K562 (cell line): ENCODE results near the gene STYXL1. TPM values are rescaled to one million over a fixed set of nuclear protein-coding genes. Genes with fewer than 3 reads are reported as not detected.

Source experiments
- ATAC-seq: fragments of 200-7000 bp; cut with Tn5 transposase; 3 replicates; pipeline ENCODE4 v1.9.1; 2020; ENCODE audit warnings: moderate library complexity
- BruUV-seq: library from RNA; stranded (reverse); fragments of 400-500 nt; replicated peaks from 2 replicates; lab custom pipeline; 2021; lab: Mats Ljungman, UMichigan
- CTCF ChIA-PET: fragments of 300-600 bp; formaldehyde crosslinking; extraction: SDS; loops from one replicate; lab custom pipeline; 2021; ENCODE audit warnings: low intra/inter-chr PET ratio; lab: Yijun Ruan, JAX
- POLR2A ChIA-PET: fragments of 300-600, 350-650 bp; sonication (Branson Sonifier 250); formaldehyde crosslinking; extraction: SDS; loops from one replicate; lab custom pipeline; 2021; ENCODE audit warnings: antibody characterized with exemption, inconsistent platforms; lab: Yijun Ruan, JAX
- DNase-seq, 4 experiments: peaks; one replicate each; pipeline versions ENCODE4 v3.0.0 to v3.0.0-alpha.2; 2011 to 2018; ENCODE audit warnings: low spot score in 3 of 4, mixed read lengths in 3 of 4; ENCODE audit errors: extremely low read depth in 1 of 4
- FAIRE-seq: peaks from 2 replicates; lab custom pipeline; 2011; peaks lifted over from hg19 to GRCh38; lab: Jason Lieb, UNC
- H2AFZ ChIP-seq: 2 replicates; pipeline ENCODE4 v1.6.0; 2011; ENCODE audit warnings: low read depth, low read length, control low read depth, inconsistent platforms
- H3K27ac ChIP-seq: fragments of 200-600 bp; 3 replicates; pipeline ENCODE4 v1.8.0; 2011; ENCODE audit warnings: low read depth, mild to moderate bottlenecking, control low read depth, inconsistent platforms, low read length, moderate library complexity, mixed read lengths; ENCODE audit errors: extremely low read depth
- H3K27me3 ChIP-seq, 2 experiments: fragments of 300-600 bp in 1 of 2; 2 replicates in 1 of 2; 3 replicates in 1 of 2; pipeline versions ENCODE4 v1.6.0 to v1.8.0; 2011; ENCODE audit warnings: inconsistent platforms in 2 of 2, low read length in 2 of 2, mild to moderate bottlenecking in 1 of 2, mixed read lengths in 1 of 2, moderate library complexity in 1 of 2; ENCODE audit not compliant: control insufficient read depth in 2 of 2, insufficient read depth in 2 of 2
- H3K36me3 ChIP-seq: fragments of 300-600 bp; 3 replicates; pipeline ENCODE4 v1.8.0; 2011; ENCODE audit warnings: mild to moderate bottlenecking, low read length, inconsistent platforms; ENCODE audit not compliant: control insufficient read depth, insufficient read depth
- H3K4me1 ChIP-seq, 2 experiments: fragments of 200-600 bp in 1 of 2; replicated peaks in 1 of 2; 2 replicates in 1 of 2; 3 replicates in 1 of 2; pipeline versions ENCODE4 v1.5.1 to v1.8.0; 2011; ENCODE audit warnings: inconsistent platforms in 2 of 2, low read length in 2 of 2, mild to moderate bottlenecking in 1 of 2, mixed read lengths in 1 of 2, moderate library complexity in 1 of 2; ENCODE audit not compliant: control insufficient read depth in 2 of 2, insufficient read depth in 2 of 2
- H3K4me2 ChIP-seq: 2 replicates; pipeline ENCODE4 v1.6.1; 2011; ENCODE audit warnings: low read length, control low read depth, inconsistent platforms, mixed read lengths; ENCODE audit not compliant: insufficient read depth
- H3K4me3 ChIP-seq: fragments of 200-600 bp; sonication (generic), shearing (Covaris generic); 2 replicates; pipeline ENCODE4 v1.5.1; 2016; ENCODE audit warnings: control low read depth, inconsistent platforms
- H3K79me2 ChIP-seq: fragments of 200-600 bp; 3 replicates; pipeline ENCODE4 v1.8.0; 2011; ENCODE audit warnings: low read length, inconsistent platforms; ENCODE audit not compliant: control insufficient read depth, insufficient read depth
- H3K9ac ChIP-seq, 2 experiments: 2 replicates each; pipeline versions ENCODE4 v1.6.0 to v1.6.1; 2011; ENCODE audit warnings: low read depth in 2 of 2, low read length in 2 of 2, control low read depth in 1 of 2, inconsistent platforms in 1 of 2, mild to moderate bottlenecking in 1 of 2, mixed read lengths in 1 of 2; ENCODE audit not compliant: insufficient read depth in 1 of 2
- H3K9me1 ChIP-seq: one replicate; pipeline ENCODE4 v1.6.0; 2011; ENCODE audit warnings: inconsistent platforms, mild to moderate bottlenecking, low read length, moderate library complexity; ENCODE audit not compliant: control insufficient read depth, insufficient read depth
- H3K9me3 ChIP-seq: replicated peaks from 2 replicates; pipeline ENCODE4 v1.5.1; 2011; ENCODE audit warnings: low read depth, low read length, inconsistent platforms; ENCODE audit not compliant: control insufficient read depth, insufficient read depth
- H4K20me1 ChIP-seq: replicated peaks from 2 replicates; pipeline ENCODE4 v1.6.1; 2011; ENCODE audit warnings: low read length, inconsistent platforms, mixed read lengths; ENCODE audit not compliant: control insufficient read depth, insufficient read depth
- KAT7 ChIP-seq: sonication (generic); formaldehyde crosslinking; IDR thresholded peaks from 2 replicates; pipeline ENCODE4 v1.8.0; 2022; ENCODE audit warnings: missing genetic modification reagents, mild to moderate bottlenecking, borderline replicate concordance
- POLR2G ChIP-seq: fragments of 200-400 bp; formaldehyde crosslinking; IDR thresholded peaks from 2 replicates; pipeline ENCODE4 v1.6.1; 2017; ENCODE audit warnings: low read depth, mild to moderate bottlenecking, antibody characterized with exemption, low read length, moderate library complexity
- WGBS: fragments of 100-300 bp; shearing (Covaris generic); methylation state at CpG from one replicate; pipeline ENCODE4 v1.1.6; 2016; ENCODE audit warnings: low coverage, mixed read lengths; ENCODE audit not compliant: insufficient coverage; ENCODE audit errors: missing lambda C conversion rate; 5-methylcytosine and 5-hydroxymethylcytosine counted together
- in situ Hi-C: fragments of 300-500 bp; cut with MboI; formaldehyde crosslinking; loops from 4 replicates; pipeline ENCODE4 v1.15.0; 2018; ENCODE audit warnings: inconsistent platforms, mixed read lengths
- intact Hi-C: fragments of 100-400 bp; cut with micrococcal nuclease; formaldehyde crosslinking; loops from 2 replicates; pipeline ENCODE4 v1.14.2; 2022
- polyA plus RNA-seq, 8 experiments: library from polyadenylated mRNA; depleted of rRNA in 4 of 8; stranded (reverse) in 5 of 8; unstranded in 3 of 8; fragments of >200 nt; fragmentation: Nextera tagmentation in 2 of 8; fragmentation: Illumina TruSeq in 1 of 8; extraction: Ambion mirVana in 2 of 8; extraction: Trizol in 1 of 8; gene quantifications; 2 replicates each; pipeline versions ENCODE4 v1.2.1 to v1.2.3, GENCODE V29; 2011 to 2014; ENCODE audit warnings: inconsistent platforms in 1 of 8, missing spikeins in 1 of 8
- total RNA-seq, 7 experiments: library from RNA; depleted of rRNA in 6 of 7; stranded (reverse); fragments of >200 nt in 6 of 7; fragmentation: Illumina TruSeq in 2 of 7; extraction: Trizol in 2 of 7; gene quantifications; 2 replicates each; pipeline versions ENCODE4 v1.2.1 to v1.2.3, GENCODE V29; 2011 to 2021; ENCODE audit warnings: low replicate concordance in 1 of 7
- TF ChIP-seq, protein P1 (sequence below): fragments of 450-650 bp; IDR thresholded peaks from 2 replicates; pipeline ENCODE4 v1.6.1; 2018; ENCODE audit warnings: mild to moderate bottlenecking, low read depth; ENCODE audit not compliant: partially characterized antibody
- TF ChIP-seq, protein P2 (sequence below): sonication (generic); formaldehyde crosslinking; IDR thresholded peaks from 2 replicates; pipeline ENCODE4 v1.8.1; 2023; ENCODE audit warnings: missing genetic modification reagents, mild to moderate bottlenecking, borderline replicate concordance
- TF ChIP-seq, protein P3 (sequence below): fragments of 250-450 bp; sonication (Bioruptor Pico); IDR thresholded peaks from 2 replicates; pipeline ENCODE4 v1.4.0; 2020; ENCODE audit warnings: mild to moderate bottlenecking, moderate library complexity
- TF ChIP-seq, protein P4 (sequence below): fragments of 450-650 bp; formaldehyde crosslinking; IDR thresholded peaks from 2 replicates; pipeline ENCODE4 v1.4.0; 2022; ENCODE audit warnings: mild to moderate bottlenecking, moderate library complexity

STYXL1 gene
- total and polyA plus RNA-seq, 9 of the 15 experiments (the other 6 are each of a cell fraction or from before 2014, with no cell fraction given), result 36.5 to 97.2 (median 49.9) TPM

DNA sequence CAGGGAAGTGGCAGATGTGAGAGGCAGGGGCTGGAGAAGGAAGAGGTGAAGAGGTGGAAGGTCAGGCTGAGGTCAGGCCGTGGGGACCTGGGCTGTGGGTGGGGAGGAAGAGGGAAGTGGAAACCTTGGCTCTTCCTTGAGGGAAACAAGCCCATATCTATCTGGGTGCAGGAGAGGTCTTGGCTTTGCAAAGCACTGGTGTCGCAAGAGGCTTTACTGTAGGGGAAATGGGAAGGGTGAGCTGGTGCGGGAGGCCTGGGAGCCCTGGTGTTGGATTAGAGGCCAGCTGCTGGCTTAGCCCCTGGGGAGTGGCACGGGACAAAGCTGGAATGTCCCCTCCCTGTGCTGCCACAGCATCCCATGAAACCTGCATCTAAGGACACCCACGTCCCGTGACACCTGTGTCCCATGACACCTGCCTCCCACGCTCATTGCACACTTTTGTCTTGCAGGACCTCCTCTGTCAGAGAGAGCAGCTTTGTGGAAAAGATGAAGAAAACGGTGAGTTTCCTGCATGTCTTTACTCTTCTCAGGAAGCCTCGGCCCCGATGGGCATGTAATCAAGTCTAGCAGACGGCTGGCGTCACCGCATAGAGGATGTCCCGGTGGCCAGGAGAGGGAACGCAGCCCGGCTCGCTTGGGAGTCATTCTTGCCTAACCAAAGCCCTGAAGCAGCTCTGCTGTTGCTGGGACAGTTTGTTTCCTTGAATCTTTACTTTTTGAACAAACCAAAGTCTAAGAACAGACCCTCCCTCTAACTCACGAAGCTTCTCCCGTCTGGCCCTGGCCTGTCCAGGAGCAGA is 75.6 kb downstream of the STYXL1 start (continued):
- TF ChIP-seq, protein P1, sequence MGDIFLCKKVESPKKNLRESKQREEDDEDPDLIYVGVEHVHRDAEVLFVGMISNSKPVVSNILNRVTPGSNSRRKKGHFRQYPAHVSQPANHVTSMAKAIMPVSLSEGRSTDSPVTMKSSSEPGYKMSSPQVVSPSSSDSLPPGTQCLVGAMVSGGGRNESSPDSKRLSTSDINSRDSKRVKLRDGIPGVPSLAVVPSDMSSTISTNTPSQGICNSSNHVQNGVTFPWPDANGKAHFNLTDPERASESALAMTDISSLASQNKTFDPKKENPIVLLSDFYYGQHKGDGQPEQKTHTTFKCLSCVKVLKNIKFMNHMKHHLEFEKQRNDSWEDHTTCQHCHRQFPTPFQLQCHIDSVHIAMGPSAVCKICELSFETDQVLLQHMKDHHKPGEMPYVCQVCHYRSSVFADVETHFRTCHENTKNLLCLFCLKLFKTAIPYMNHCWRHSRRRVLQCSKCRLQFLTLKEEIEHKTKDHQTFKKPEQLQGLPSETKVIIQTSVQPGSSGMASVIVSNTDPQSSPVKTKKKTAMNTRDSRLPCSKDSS, result no peak

DNA sequence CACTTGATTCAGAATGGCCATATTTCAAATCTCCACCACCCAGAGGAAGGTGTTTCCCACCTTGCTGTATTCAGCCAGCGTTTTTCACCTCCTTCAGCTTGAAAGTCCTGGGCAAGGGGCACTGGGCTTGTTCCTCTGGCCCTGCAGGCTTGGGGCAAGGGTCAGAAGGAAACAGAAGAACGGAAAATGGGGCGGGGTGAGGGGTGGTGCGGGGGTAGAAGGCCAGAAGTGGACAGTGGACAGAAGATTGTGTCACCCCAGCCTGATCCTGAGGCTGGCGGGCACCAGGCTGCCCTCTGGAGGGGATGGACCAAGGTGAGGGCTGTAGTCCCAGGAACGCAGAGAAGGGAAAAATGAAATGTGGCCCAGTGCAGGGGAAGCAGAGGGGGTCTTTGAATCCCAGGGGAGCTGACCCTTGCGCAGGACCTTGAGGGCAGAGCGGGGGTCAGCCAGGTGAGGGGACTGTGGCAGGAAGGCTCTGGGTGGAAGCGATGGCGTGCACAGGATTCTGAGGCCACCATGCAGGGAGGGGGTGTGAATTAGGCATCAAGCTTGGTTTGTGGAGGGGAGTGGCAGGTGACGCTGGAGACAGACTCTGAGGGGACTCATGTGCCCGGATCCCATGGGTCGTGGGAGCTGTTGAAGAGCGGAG is 76.4 kb downstream of the STYXL1 start:
- TF ChIP-seq, protein P2, sequence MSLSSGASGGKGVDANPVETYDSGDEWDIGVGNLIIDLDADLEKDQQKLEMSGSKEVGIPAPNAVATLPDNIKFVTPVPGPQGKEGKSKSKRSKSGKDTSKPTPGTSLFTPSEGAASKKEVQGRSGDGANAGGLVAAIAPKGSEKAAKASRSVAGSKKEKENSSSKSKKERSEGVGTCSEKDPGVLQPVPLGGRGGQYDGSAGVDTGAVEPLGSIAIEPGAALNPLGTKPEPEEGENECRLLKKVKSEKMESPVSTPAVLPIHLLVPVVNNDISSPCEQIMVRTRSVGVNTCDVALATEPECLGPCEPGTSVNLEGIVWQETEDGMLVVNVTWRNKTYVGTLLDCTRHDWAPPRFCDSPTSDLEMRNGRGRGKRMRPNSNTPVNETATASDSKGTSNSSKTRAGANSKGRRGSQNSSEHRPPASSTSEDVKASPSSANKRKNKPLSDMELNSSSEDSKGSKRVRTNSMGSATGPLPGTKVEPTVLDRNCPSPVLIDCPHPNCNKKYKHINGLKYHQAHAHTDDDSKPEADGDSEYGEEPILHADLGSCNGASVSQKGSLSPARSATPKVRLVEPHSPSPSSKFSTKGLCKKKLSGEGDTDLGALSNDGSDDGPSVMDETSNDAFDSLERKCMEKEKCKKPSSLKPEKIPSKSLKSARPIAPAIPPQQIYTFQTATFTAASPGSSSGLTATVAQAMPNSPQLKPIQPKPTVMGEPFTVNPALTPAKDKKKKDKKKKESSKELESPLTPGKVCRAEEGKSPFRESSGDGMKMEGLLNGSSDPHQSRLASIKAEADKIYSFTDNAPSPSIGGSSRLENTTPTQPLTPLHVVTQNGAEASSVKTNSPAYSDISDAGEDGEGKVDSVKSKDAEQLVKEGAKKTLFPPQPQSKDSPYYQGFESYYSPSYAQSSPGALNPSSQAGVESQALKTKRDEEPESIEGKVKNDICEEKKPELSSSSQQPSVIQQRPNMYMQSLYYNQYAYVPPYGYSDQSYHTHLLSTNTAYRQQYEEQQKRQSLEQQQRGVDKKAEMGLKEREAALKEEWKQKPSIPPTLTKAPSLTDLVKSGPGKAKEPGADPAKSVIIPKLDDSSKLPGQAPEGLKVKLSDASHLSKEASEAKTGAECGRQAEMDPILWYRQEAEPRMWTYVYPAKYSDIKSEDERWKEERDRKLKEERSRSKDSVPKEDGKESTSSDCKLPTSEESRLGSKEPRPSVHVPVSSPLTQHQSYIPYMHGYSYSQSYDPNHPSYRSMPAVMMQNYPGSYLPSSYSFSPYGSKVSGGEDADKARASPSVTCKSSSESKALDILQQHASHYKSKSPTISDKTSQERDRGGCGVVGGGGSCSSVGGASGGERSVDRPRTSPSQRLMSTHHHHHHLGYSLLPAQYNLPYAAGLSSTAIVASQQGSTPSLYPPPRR, result no peak
- TF ChIP-seq, protein P3, sequence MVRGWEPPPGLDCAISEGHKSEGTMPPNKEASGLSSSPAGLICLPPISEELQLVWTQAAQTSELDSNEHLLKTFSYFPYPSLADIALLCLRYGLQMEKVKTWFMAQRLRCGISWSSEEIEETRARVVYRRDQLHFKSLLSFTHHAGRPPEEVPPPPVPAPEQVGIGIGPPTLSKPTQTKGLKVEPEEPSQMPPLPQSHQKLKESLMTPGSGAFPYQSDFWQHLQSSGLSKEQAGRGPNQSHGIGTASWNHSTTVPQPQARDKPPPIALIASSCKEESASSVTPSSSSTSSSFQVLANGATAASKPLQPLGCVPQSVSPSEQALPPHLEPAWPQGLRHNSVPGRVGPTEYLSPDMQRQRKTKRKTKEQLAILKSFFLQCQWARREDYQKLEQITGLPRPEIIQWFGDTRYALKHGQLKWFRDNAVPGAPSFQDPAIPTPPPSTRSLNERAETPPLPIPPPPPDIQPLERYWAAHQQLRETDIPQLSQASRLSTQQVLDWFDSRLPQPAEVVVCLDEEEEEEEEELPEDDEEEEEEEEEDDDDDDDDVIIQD (CRISPR knock-in tag), result 0 out of 2 replicates have a peak, but pooled peaks have one; percentile 54
- TF ChIP-seq KAT7 (CRISPR knock-in tag) (no peak), POLR2G (0 out of 2 replicates have a peak, but pooled peaks have one; percentile 0)
- TF ChIP-seq, protein P4, sequence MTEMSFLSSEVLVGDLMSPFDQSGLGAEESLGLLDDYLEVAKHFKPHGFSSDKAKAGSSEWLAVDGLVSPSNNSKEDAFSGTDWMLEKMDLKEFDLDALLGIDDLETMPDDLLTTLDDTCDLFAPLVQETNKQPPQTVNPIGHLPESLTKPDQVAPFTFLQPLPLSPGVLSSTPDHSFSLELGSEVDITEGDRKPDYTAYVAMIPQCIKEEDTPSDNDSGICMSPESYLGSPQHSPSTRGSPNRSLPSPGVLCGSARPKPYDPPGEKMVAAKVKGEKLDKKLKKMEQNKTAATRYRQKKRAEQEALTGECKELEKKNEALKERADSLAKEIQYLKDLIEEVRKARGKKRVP (CRISPR knock-in tag), result no peak
- TF ChIP-seq, all 486 proteins: peak for 2
- Histone ChIP-seq H2AFZ (no peak overlapping the region), H3K4me1 (peaks cover 8 to 27% of the 10 kb centered on the region in 2 experiments; a peak in 3 of 5 replicates), H4K20me1 (no peaks in the 10 kb centered on the region), H3K79me2 (no peaks in the 10 kb centered on the region), H3K4me3 (no peak overlapping the region), H3K27ac (no peak overlapping the region), H3K9me1 (no peaks in the 10 kb centered on the region), H3K9me3 (no peaks in the 10 kb centered on the region), H3K27me3 (no peaks in the 10 kb centered on the region), H3K9ac (peak overlapping the region in 1 of 2 experiments; percentile 85; a peak in 2 of 4 replicates), H3K36me3 (peaks cover 36% of the 10 kb centered on the region; the same call in 2 of the 3 replicates), H3K4me2 (no peak overlapping the region)
- no peak for FAIRE-seq
- in situ Hi-C loops, result no loop called here
- intact Hi-C loops, result loop anchor here (5.0 kb wide), 1 partner anchor 104 kb away; no protein-coding TSS in a partner anchor
- POLR2A ChIA-PET, result interaction anchor here (0.6 to 1.0 kb wide), 3 partner anchors 18 to 86 kb away, joined by 4 to 6 read pairs (median 4); partner anchors contain the start of gene POR
- peak in 1 of 4 experiments; percentile 17 for DNase-seq
- no TSS peak for BruUV-seq
- ATAC-seq, result no peak
- 70% methylated on average over 14 of the region's 14 CpGs for WGBS
- CTCF ChIA-PET, result no interaction called here
